OCI-LY1 (cell line): Measurements from ENCODE around the gene CNTNAP2.

Experiments
- H2AFZ ChIP-seq: fragments of 200-600 bp; sonication (generic), shearing (Covaris generic); 2 replicates; pipeline ENCODE4 v1.6.0; 2014; ENCODE audit warnings: antibody characterized with exemption, mild to moderate bottlenecking, low read length
- H3F3A ChIP-seq: fragments of 200-600 bp; sonication (generic), shearing (Covaris generic); 2 replicates; pipeline ENCODE4 v1.6.0; 2014; ENCODE audit warnings: mild to moderate bottlenecking, antibody characterized with exemption, low read length, moderate library complexity; ENCODE audit not compliant: insufficient read depth
- H3K27ac ChIP-seq: fragments of 200-600 bp; sonication (generic); 2 replicates; pipeline ENCODE4 v1.5.1; 2014; ENCODE audit warnings: low read length, mixed run types, mild to moderate bottlenecking, low read depth; ENCODE audit not compliant: poor library complexity, severe bottlenecking
- H3K27me3 ChIP-seq: fragments of 200-600 bp; sonication (generic); 2 replicates; pipeline ENCODE4 v1.6.0; 2014; ENCODE audit warnings: antibody characterized with exemption, mild to moderate bottlenecking, low read length, moderate library complexity; ENCODE audit not compliant: insufficient read depth
- H3K36me3 ChIP-seq: fragments of 200-600 bp; sonication (generic); 2 replicates; pipeline ENCODE4 v1.6.1; 2014; ENCODE audit warnings: mild to moderate bottlenecking, antibody characterized with exemption, low read length, moderate library complexity, mixed read lengths; ENCODE audit not compliant: insufficient read depth
- H3K4me1 ChIP-seq: fragments of 200-600 bp; sonication (generic); 2 replicates; pipeline ENCODE4 v1.5.1; 2014; ENCODE audit warnings: mild to moderate bottlenecking, low read length, moderate library complexity; ENCODE audit not compliant: insufficient read depth, severe bottlenecking
- H3K4me2 ChIP-seq: fragments of 200-600 bp; sonication (generic), shearing (Covaris generic); 2 replicates; pipeline ENCODE4 v1.6.1; 2014; ENCODE audit warnings: low read length
- H3K4me3 ChIP-seq: fragments of 200-600 bp; sonication (generic); 2 replicates; pipeline ENCODE4 v1.5.1; 2014; ENCODE audit warnings: low read length, low read depth, mild to moderate bottlenecking, mixed read lengths; ENCODE audit not compliant: poor library complexity, severe bottlenecking
- H3K79me2 ChIP-seq: fragments of 200-600 bp; shearing (Covaris generic); 2 replicates; pipeline ENCODE4 v1.6.1; 2016; ENCODE audit warnings: mixed run types, low read length, mixed read lengths; ENCODE audit not compliant: insufficient read depth
- H3K9ac ChIP-seq: fragments of 200-600 bp; sonication (generic), shearing (Covaris generic); 2 replicates; pipeline ENCODE4 v1.6.1; 2014; ENCODE audit warnings: mild to moderate bottlenecking, low read length, mixed read lengths
- H3K9me2 ChIP-seq: fragments of 200-600 bp; sonication (generic), shearing (Covaris generic); 2 replicates; pipeline ENCODE4 v1.6.1; 2014; ENCODE audit warnings: low read depth, mild to moderate bottlenecking, low read length, mixed read lengths
- H3K9me3 ChIP-seq: fragments of 200-600 bp; shearing (Covaris generic); 2 replicates; pipeline ENCODE4 v1.6.1; 2014; ENCODE audit warnings: low read length, mixed read lengths
- H4K20me1 ChIP-seq: fragments of 200-600 bp; sonication (generic), shearing (Covaris generic); 2 replicates; pipeline ENCODE4 v1.6.0; 2016; ENCODE audit warnings: mild to moderate bottlenecking, low read length; ENCODE audit not compliant: insufficient read depth
- EZH2 ChIP-seq: fragments of 200-600 bp; sonication (generic), shearing (Covaris generic); IDR thresholded peaks from 2 replicates; pipeline ENCODE4 v1.8.0; 2017; ENCODE audit warnings: borderline replicate concordance, mixed run types, mild to moderate bottlenecking, antibody characterized with exemption, low read length, moderate library complexity, mixed read lengths
- TF ChIP-seq, protein P1 (sequence below): fragments of 200-600 bp; sonication (generic), shearing (Covaris generic); IDR thresholded peaks from 2 replicates; pipeline ENCODE4 v1.5.1; 2017; ENCODE audit warnings: mild to moderate bottlenecking, antibody characterized with exemption, low read length, moderate library complexity, mixed read lengths

The CNTNAP2 gene

DNA sequence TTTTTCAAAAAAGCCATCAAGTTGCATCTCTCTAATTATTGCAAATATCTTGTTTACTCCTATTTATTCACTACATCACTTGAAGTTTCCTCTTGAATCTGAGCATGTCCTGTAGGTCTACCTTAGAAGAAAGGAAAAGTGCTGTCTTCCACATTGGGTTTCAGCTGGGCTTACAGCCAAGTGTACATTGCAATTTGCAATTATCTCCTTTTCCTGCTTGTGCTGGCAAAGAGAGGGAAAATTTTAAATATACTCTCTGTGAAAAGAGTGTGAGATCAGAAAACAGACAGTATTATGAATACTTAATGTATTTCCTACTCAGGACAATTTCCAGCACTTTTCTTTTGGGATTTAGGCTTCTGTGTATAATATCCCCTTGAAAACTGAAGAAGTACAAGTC lies 839.7 kb downstream of the CNTNAP2 start:
- H3K27ac ChIP-seq = no peak overlapping the region
- H3F3A ChIP-seq = no peaks in the 10 kb centered on the region
- no peak overlapping the region for H2AFZ ChIP-seq

DNA sequence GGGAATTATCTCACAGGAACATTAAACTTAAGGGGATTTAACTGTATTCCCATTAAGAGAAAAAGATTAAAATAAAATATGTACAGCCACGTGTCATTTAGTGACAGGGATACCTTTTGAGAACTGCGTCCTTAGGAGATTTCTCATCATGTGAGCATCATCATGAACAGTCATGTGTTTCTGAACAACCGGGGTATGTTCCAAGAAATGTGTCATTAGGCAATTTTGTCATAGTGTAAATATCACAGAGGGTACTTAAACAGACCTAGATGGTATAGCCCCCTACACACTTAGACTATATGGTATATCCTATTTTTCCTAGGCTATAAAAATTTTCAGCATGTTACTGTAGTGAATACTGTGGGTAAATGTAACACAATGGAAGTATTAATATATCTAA lies 840.3 kb downstream of the CNTNAP2 start:
- TF ChIP-seq, protein P1, sequence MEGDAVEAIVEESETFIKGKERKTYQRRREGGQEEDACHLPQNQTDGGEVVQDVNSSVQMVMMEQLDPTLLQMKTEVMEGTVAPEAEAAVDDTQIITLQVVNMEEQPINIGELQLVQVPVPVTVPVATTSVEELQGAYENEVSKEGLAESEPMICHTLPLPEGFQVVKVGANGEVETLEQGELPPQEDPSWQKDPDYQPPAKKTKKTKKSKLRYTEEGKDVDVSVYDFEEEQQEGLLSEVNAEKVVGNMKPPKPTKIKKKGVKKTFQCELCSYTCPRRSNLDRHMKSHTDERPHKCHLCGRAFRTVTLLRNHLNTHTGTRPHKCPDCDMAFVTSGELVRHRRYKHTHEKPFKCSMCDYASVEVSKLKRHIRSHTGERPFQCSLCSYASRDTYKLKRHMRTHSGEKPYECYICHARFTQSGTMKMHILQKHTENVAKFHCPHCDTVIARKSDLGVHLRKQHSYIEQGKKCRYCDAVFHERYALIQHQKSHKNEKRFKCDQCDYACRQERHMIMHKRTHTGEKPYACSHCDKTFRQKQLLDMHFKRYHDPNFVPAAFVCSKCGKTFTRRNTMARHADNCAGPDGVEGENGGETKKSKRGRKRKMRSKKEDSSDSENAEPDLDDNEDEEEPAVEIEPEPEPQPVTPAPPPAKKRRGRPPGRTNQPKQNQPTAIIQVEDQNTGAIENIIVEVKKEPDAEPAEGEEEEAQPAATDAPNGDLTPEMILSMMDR = no peak
- no peak for TF ChIP-seq EZH2
- Histone ChIP-seq H3K27ac (no peak overlapping the region), H3K27me3 (no peaks in the 10 kb centered on the region), H3K4me2 (no peak overlapping the region), H3K4me3 (no peak overlapping the region), H3K36me3 (no peaks in the 10 kb centered on the region), H3K9me3 (no peaks in the 10 kb centered on the region), H4K20me1 (no peaks in the 10 kb centered on the region), H2AFZ (no peak overlapping the region), H3K79me2 (no peaks in the 10 kb centered on the region), H3K4me1 (peaks cover 53% of the 10 kb centered on the region), H3K9me2 (no peaks in the 10 kb centered on the region), H3F3A (no peaks in the 10 kb centered on the region), H3K9ac (no peak overlapping the region)

More for the DNA sequence above, 839.7 kb downstream of the CNTNAP2 start:
- Histone ChIP-seq H3K9me3 (no peaks in the 10 kb centered on the region), H3K79me2 (no peaks in the 10 kb centered on the region), H3K27me3 (no peaks in the 10 kb centered on the region), H3K9ac (no peak overlapping the region), H3K36me3 (no peaks in the 10 kb centered on the region), H3K9me2 (no peaks in the 10 kb centered on the region), H3K4me3 (no peak overlapping the region), H4K20me1 (no peaks in the 10 kb centered on the region), H3K4me1 (peaks cover 48% of the 10 kb centered on the region), H3K4me2 (no peak overlapping the region)
- TF ChIP-seq, protein P1 = no peak
- TF ChIP-seq EZH2 = no peak

DNA sequence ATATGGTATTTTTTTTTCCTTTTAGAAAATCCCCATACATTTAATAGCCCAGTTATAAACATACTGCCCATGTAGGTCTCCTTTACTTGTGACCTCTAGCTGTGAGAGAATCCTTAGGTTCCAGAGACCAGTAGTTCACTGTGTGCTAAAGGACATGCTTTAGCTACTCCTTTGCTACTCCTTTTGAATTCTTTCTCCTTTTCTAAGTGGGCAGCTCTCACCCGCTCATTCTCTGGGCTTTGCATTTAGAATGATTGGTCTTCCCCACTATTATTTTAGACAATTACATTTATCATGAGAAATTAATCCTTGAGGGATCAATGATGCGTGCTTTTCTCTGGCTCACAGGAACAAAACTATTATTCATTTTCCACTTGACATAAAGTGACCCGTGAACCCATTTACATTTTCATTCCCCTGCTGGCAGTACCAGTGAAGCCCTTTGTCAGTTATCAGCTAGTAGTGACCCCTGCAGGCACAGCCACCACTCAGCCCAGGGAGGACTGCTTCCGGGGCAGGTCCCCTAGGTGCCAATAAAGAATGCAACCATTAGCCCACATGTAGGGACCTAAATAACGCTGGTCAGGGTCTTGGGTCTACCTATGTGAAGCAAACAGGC lies 844.3 kb downstream of the CNTNAP2 start:
- H3K27ac ChIP-seq = no peak overlapping the region
- no peaks in the 10 kb centered on the region for H3K9me3 ChIP-seq
- H3K27me3 ChIP-seq = no peaks in the 10 kb centered on the region
- H3K9me2 ChIP-seq = no peaks in the 10 kb centered on the region
- no peak overlapping the region for H3K4me2 ChIP-seq
- H3K4me1 ChIP-seq = peaks cover 47% of the 10 kb centered on the region
- H3K36me3 ChIP-seq = no peaks in the 10 kb centered on the region
- no peak overlapping the region for H3K4me3 ChIP-seq
- H4K20me1 ChIP-seq = no peaks in the 10 kb centered on the region
- H2AFZ ChIP-seq = peak overlapping the region; percentile 0; the same call in 1 of the 2 replicates
- TF ChIP-seq, protein P1 = peak; percentile 62
- TF ChIP-seq EZH2 = no peak
- H3F3A ChIP-seq = no peaks in the 10 kb centered on the region
- no peaks in the 10 kb centered on the region for H3K79me2 ChIP-seq
- H3K9ac ChIP-seq = no peak overlapping the region
